Gastrocnemius medialis (tissue), 4 donors: ENCODE results near the gene CYP17A1. TPM values are rescaled to one million over a fixed set of nuclear protein-coding genes. Genes with fewer than 3 reads are reported as not detected.
"Not testable (repeated sequence)": the region's sequence is repeated elsewhere in the genome, so short reads cannot be mapped to it uniquely, and the experiment has no call there.

Source experiments
- ATAC-seq, 2 donors: fragments of 150-250 bp; one replicate each; pipeline ENCODE4 v1.9.1; 2016
- DNase-seq, 2 donors: peaks; one replicate each; pipeline ENCODE4 v3.0.0-alpha.2; 2019
- H3K27ac ChIP-seq, 4 donors: fragments of 200-600 bp; sonication (generic); 1 replicate in 1 of 4; 2 replicates in 3 of 4; pipeline ENCODE4 v1.5.1; 2016 to 2018; ENCODE audit warnings: mild to moderate bottlenecking in 2 of 4, moderate library complexity in 1 of 4
- H3K27me3 ChIP-seq, 3 donors: fragments of 200-600 bp; sonication (generic) in 2 of 3; 1 replicate in 1 of 3; 2 replicates in 2 of 3; pipeline versions ENCODE4 v1.5.1 to v1.6.0; 2016 to 2019; ENCODE audit warnings: mild to moderate bottlenecking in 1 of 3, moderate library complexity in 1 of 3
- H3K36me3 ChIP-seq, 2 donors: fragments of 200-600 bp; sonication (generic) in 1 of 2; one replicate each; pipeline ENCODE4 v1.5.1; 2017 to 2018
- H3K4me1 ChIP-seq, 2 donors: fragments of 200-600 bp; sonication (generic) in 1 of 2; one replicate each; pipeline ENCODE4 v1.5.1; 2016 to 2017; ENCODE audit warnings: mild to moderate bottlenecking in 2 of 2
- H3K4me3 ChIP-seq, 4 donors: fragments of 200-600 bp; sonication (generic) in 3 of 4; 1 replicate in 1 of 4; 2 replicates in 3 of 4; pipeline ENCODE4 v1.5.1; 2016 to 2019; ENCODE audit warnings: mild to moderate bottlenecking in 2 of 4
- H3K9me3 ChIP-seq, 3 donors: fragments of 200-600 bp; sonication (generic) in 2 of 3; 1 replicate in 1 of 3; 2 replicates in 2 of 3; pipeline ENCODE4 v1.5.1; 2016 to 2019
- POLR2A ChIP-seq, 2 donors: fragments of 450-650 bp; IDR thresholded peaks; one replicate each; pipeline ENCODE4 v1.6.1; 2017; ENCODE audit warnings: antibody characterized with exemption in 2 of 2, mild to moderate bottlenecking in 2 of 2, moderate library complexity in 2 of 2
- in situ Hi-C, 4 donors: fragments of 200-750 bp; cut with MboI; loops; one replicate each; pipeline versions ENCODE4 v1.15.0 to v1.8.0; 2017; ENCODE audit warnings: low sequenced_read_pairs in 4 of 4
- intact Hi-C: fragments of 100-400 bp; cut with DNase I; formaldehyde crosslinking; loops from one replicate; pipeline ENCODE4 v1.15.1; 2023; ENCODE audit warnings: low total_unique reads
- total RNA-seq, 4 donors: library from RNA; depleted of rRNA; stranded (reverse); fragments of >200 nt; gene quantifications; one replicate each; pipeline versions ENCODE4 v1.1.0 to v1.2.3, GENCODE V29; 2016
- TF ChIP-seq, protein P1 (sequence below), 5 experiments: fragments of 450-650 bp in 3 of 5; fragments of 200-600 bp in 2 of 5; sonication (generic) in 2 of 5; IDR thresholded peaks in 4 of 5; conservative IDR thresholded peaks in 1 of 5; 1 replicate in 4 of 5; 2 replicates in 1 of 5; pipeline ENCODE4 v1.5.1; 2016 to 2019; ENCODE audit warnings: antibody characterized with exemption in 5 of 5, mild to moderate bottlenecking in 3 of 5, moderate library complexity in 3 of 5

Gene CYP17A1
- total RNA-seq, 4 donors from 2014 or later = 4.2 TPM; not detected in 3

DNA sequence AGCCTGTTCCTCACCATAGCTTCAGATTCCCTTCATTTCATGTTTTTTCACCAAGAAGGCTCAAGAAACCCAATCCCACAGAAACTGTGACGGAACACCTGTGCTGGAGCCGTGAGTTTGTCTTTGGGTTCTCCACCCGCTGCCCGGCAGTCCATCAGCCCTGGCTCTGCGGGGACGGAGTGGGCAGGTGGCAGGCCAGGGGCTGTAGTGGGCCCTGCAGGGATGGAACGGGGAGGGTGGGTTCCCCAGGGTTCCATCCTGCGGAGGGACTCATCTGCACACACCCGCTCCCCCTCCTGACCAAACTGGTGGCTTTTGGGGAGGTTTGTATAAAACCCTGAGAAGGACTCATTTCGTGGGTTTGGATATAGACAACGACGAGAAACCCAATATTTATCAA is 15.0 kb downstream of the CYP17A1 start:
- intact Hi-C loops = no loop called here
- Histone ChIP-seq H3K4me3 (no peak overlapping the region), H3K27ac (no peak overlapping the region), H3K9me3 (no peaks in the 10 kb centered on the region), H3K4me1 (peaks cover 0 to 8% of the 10 kb centered on the region in 2 donors), H3K36me3 (no peaks in the 10 kb centered on the region), H3K27me3 (no peaks in the 10 kb centered on the region)
- TF ChIP-seq, protein P1, sequence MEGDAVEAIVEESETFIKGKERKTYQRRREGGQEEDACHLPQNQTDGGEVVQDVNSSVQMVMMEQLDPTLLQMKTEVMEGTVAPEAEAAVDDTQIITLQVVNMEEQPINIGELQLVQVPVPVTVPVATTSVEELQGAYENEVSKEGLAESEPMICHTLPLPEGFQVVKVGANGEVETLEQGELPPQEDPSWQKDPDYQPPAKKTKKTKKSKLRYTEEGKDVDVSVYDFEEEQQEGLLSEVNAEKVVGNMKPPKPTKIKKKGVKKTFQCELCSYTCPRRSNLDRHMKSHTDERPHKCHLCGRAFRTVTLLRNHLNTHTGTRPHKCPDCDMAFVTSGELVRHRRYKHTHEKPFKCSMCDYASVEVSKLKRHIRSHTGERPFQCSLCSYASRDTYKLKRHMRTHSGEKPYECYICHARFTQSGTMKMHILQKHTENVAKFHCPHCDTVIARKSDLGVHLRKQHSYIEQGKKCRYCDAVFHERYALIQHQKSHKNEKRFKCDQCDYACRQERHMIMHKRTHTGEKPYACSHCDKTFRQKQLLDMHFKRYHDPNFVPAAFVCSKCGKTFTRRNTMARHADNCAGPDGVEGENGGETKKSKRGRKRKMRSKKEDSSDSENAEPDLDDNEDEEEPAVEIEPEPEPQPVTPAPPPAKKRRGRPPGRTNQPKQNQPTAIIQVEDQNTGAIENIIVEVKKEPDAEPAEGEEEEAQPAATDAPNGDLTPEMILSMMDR (IDR thresholded peaks at IDR 0.05 in 4 of 5, conservative IDR thresholded peaks at IDR 0.05 in 1 of 5) = no peak
- no peak for TF ChIP-seq POLR2A (IDR thresholded peaks at IDR 0.05)
- DNase-seq = no peak
- ATAC-seq = no peak
- in situ Hi-C loops = no loop called here

DNA sequence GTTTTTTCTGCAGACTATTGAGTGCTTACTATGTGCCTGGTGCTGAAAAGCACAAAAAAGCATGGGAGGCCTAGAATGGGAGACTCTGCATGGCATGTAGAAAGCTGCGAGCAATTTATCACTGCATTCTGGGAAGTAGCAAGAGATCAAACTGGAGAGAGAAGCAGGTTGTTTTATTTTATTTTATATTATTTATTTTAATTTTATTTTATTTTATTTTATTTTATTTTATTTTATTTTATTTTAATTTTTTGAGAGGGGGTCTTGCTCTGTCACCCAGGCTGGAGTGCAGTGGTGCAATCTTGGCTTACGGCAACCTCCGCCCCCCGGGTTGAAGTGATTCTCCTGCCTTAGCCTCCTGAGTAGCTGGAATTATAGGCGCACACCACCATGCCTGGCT is 17.2 kb downstream of the CYP17A1 start:
- DNase-seq, H3K36me3 ChIP-seq, in situ Hi-C loops, H3K9me3 ChIP-seq, ATAC-seq, H3K27me3 ChIP-seq, H3K4me3 ChIP-seq, intact Hi-C loops: not testable (repeated sequence)
- Histone ChIP-seq H3K4me1 (peaks cover 20 to 28% of the 10 kb centered on the region in 2 donors), H3K27ac (peak overlapping the region in 1 of 4 donors; percentile 61)

DNA sequence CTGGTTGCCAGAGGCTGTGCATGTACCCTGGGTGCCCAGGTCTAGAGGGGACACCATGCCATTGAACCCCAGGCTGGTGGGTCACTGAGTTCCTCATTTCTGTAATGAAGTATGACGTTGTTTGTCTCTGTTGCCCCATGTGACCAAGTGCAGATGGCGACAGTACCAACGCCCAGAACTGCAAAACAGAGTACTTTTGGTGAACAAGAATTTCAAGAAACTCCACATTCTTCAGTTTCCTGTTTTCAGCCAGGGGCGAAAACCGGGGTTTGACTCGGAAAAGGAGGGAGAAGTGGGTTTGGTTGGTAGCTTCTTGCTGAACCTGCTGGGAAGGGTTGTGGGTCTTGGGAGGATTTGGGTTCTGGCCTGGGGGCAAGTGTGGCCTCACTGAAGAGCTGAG is 18.2 kb downstream of the CYP17A1 start:
- intact Hi-C loops (no loop called here), in situ Hi-C loops (loop anchor here in 1 of 4 donors (10.0 kb wide), 1 partner anchor 74 kb away; the partner anchor contains the start of gene WBP1L)
- Histone ChIP-seq H3K4me1 (peaks cover 30 to 38% of the 10 kb centered on the region in 2 donors), H3K9me3 (no peaks in the 10 kb centered on the region), H3K27me3 (no peaks in the 10 kb centered on the region), H3K36me3 (peaks cover 0 to 2% of the 10 kb centered on the region in 2 donors), H3K27ac (peak overlapping the region in 3 of 4 donors; percentile 61 to 86 (median 84)), H3K4me3 (no peak overlapping the region)
- DNase-seq = peak; percentile 35 to 46
- ATAC-seq = no peak
- TF ChIP-seq POLR2A (IDR thresholded peaks at IDR 0.05) = no peak
- TF ChIP-seq, protein P1 (IDR thresholded peaks at IDR 0.05 in 4 of 5, conservative IDR thresholded peaks at IDR 0.05 in 1 of 5) = no peak

DNA sequence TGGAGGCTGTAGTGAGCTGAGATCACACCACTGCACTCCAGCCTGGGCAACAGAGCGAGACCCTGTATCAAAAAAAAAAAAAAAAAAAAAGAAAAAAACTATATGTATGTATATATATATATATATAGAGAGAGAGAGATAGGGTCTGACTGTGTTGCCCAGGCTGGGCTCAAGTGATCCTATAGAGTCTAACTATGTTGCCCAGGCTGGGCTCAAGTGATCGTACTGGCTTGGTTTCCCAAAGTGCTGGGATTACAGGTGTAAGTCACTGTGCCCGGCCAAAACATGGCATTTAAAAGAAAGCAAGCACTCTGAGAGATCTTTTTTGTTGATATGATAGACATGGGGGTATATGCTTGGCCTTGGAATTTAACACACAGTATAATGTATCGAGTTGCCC is 20.0 kb downstream of the CYP17A1 start:
- DNase-seq = no peak
- peak overlapping the region; percentile 84 to 89 (median 86) for H3K27ac ChIP-seq
- intact Hi-C loops = no loop called here
- ATAC-seq = no peak
- in situ Hi-C loops = loop anchor here in 1 of 4 donors (10.0 kb wide), 1 partner anchor 72 kb away; the partner anchor contains the start of gene WBP1L
- H3K36me3 ChIP-seq = peaks cover 0 to 20% of the 10 kb centered on the region in 2 donors
- H3K27me3 ChIP-seq = no peaks in the 10 kb centered on the region
- TF ChIP-seq, protein P1 (IDR thresholded peaks at IDR 0.05 in 4 of 5, conservative IDR thresholded peaks at IDR 0.05 in 1 of 5) = no peak
- no peak for TF ChIP-seq POLR2A (IDR thresholded peaks at IDR 0.05)
- peaks cover 35 to 46% of the 10 kb centered on the region in 2 donors for H3K4me1 ChIP-seq
- H3K4me3 ChIP-seq = no peak overlapping the region
- no peaks in the 10 kb centered on the region for H3K9me3 ChIP-seq

DNA sequence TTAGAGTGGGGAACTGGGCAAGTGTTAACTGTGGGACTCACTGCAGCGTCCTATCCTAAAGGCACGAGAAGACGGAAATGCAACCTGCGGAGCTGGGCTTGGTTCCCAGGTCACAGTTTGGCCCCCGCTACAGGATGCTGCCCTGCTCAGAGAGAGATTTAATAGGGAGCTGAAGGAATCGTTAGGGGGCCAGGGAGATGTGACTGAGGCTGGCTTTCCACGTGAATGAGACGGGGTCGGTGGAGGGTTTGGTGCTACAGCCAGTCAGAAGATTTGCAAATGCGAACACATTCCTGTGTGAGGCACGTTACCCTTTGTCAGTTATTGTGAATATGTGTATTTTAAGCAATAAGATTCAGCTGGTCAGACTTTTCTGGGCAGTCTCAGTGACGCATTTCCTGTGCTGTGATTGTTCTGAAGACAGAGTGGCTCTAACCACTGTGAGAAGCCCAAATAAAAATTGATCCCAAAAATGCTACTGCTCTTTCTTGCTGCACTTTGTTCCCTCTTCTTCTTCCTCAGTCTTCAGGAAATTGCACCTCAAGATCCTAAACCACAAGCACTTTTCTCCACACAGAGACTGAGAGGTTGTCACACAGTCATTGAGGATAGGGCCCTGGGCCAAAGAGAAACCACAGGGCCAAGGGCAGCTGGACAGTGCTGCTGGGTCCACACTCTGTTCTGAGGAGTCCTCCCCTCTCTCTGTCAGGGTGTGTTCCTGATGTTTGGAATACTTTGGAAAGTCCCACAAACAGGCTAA is 21.2 kb downstream of the CYP17A1 start:
- H3K9me3 ChIP-seq = no peaks in the 10 kb centered on the region
- H3K36me3 ChIP-seq = peaks cover 0 to 32% of the 10 kb centered on the region in 2 donors
- peak overlapping the region; percentile 84 to 89 (median 86) for H3K27ac ChIP-seq
- intact Hi-C loops = no loop called here
- no peak overlapping the region for H3K4me3 ChIP-seq
- DNase-seq (peak; percentile 51 to 57), ATAC-seq (peak; percentile 43 to 61)
- TF ChIP-seq, protein P1 (IDR thresholded peaks at IDR 0.05 in 4 of 5, conservative IDR thresholded peaks at IDR 0.05 in 1 of 5) = no peak
- TF ChIP-seq POLR2A (IDR thresholded peaks at IDR 0.05) = peak; percentile 33 to 60
- no peaks in the 10 kb centered on the region for H3K27me3 ChIP-seq
- in situ Hi-C loops = loop anchor here in 1 of 4 donors (10.0 kb wide), 1 partner anchor 71 kb away; the partner anchor contains the start of gene WBP1L
- H3K4me1 ChIP-seq = peaks cover 40 to 46% of the 10 kb centered on the region in 2 donors
